Superior temporal gyrus (tissue), 1 donor: ENCODE measurements around the gene DGCR8.

ENCODE experiments used
- DNase-seq: peaks from one replicate; pipeline ENCODE4 v3.0.0-alpha.2; 2016; ENCODE audit errors: extremely low spot score

The DGCR8 gene

GRCh38 chr22:20124083-20124787 lies 44.2 kb downstream of the DGCR8 start:
- DNase-seq, result no peak

GRCh38 chr22:20125201-20126174 lies 45.4 kb downstream of the DGCR8 start:
- DNase-seq, result no peak

GRCh38 chr22:20126284-20127029 lies 46.4 kb downstream of the DGCR8 start:
- DNase-seq, result no peak

- DNase-seq, result no peak
These were observed 47.4 kb downstream of the DGCR8 start for GRCh38 chr22:20127318-20127868.

GRCh38 chr22:20127869-20128618 lies 48.0 kb downstream of the DGCR8 start:
- DNase-seq, result no peak

GRCh38 chr22:20128619-20128901 lies 48.5 kb downstream of the DGCR8 start:
- DNase-seq, result no peak

- DNase-seq, result peak; percentile 34
These were observed 49.1 kb downstream of the DGCR8 start for GRCh38 chr22:20128902-20129746.

- no peak for DNase-seq
These were observed 49.6 kb downstream of the DGCR8 start for GRCh38 chr22:20129747-20130014.

GRCh38 chr22:20130319-20130718 lies 50.3 kb downstream of the DGCR8 start:
- DNase-seq, result no peak

GRCh38 chr22:20130731-20131596 lies 50.9 kb downstream of the DGCR8 start:
- peak; percentile 82 for DNase-seq

- DNase-seq, result no peak
These were observed 51.5 kb downstream of the DGCR8 start, which contains the start of gene ZDHHC8 for GRCh38 chr22:20131597-20131858. Gene ZDHHC8 (plus strand): TSS chr22:20131804. CDS start chr22:20131948, 144 bp downstream.

GRCh38 chr22:20131859-20132685 lies 52.0 kb downstream of the DGCR8 start:
- DNase-seq, result no peak

- no peak for DNase-seq
These were observed 52.7 kb downstream of the DGCR8 start for GRCh38 chr22:20132686-20133246.

- no peak for DNase-seq
These were observed 54.0 kb downstream of the DGCR8 start for GRCh38 chr22:20133930-20134549.

- no peak for DNase-seq
These were observed 55.2 kb downstream of the DGCR8 start for GRCh38 chr22:20135265-20135664.

- DNase-seq, result no peak
These were observed 56.0 kb downstream of the DGCR8 start for GRCh38 chr22:20135806-20136602.

- DNase-seq, result no peak
These were observed 56.5 kb downstream of the DGCR8 start for GRCh38 chr22:20136603-20136873.

- no peak for DNase-seq
These were observed 57.1 kb downstream of the DGCR8 start for GRCh38 chr22:20137113-20137512.
